Activated CD4-positive, alpha-beta T cell treated with anti-CD3 and anti-CD28 coated beads for 1 hour (primary cell): Measurements from ENCODE around the gene FAM193B.

ENCODE experiments used
- DNase-seq: peaks from one replicate; pipeline ENCODE4 v3.0.0-alpha.2; 2020

The FAM193B gene

DNA sequence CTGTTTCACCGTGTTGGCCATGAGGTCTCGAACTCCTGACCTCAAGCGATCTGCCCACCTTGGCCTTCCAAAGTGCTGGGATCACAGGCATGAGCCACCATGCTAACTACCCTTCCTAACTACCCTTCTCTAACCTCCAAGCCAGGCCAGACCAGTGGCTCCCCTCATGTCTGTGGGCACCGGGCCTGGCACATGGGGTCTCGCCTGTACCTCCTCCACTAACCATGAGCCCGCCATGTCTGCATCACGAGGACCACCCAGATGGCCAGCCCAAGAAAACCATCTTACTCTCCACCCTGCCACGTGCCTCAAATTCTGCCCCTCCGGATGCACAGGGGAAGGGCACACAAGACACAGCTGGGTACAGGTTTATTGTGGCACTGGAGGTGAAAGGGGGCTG, 71.3 kb downstream of the FAM193B start:
- no peak for DNase-seq

DNA sequence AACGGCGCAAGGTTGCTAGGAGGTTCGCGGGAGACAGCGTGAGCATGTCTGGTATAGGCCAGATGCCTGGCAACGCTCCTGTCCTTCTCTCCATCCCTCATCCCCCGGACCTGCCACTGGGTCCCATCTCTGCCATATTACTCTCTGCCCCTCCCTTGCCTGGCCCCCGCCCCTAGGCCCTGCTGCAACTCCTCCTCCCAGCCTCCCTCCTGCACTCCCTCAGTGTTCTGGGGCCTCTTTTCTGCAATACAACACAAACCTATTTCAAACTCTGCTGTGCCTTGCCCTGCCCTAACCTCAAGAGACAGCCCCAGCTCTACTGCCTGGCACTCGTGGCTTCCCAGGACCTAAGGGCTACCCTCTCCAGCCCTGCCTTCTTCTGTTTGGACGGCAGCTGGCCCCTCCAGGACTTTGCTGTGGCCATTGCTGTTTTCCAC, 72.0 kb downstream of the FAM193B start:
- DNase-seq = no peak

DNA sequence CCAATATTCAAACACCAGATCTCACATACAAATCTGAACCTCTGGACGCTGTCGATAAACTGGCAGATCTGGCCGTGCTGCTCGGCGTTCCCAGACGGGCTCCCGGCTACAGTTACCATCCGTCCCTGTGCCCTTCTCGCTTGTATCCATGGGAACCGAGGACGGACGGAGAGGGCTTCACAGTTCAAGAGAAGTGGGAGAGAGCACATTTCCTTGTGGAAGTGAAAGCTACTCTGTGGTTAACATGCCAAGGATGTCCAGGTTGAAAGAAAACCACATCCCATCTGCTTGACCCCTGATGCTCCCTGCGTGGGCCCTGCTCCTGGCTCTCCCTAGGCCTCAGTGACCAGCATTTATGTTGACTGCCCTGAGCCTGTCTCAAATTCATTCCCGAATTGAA, 74.6 kb downstream of the FAM193B start:
- no peak for DNase-seq

DNA sequence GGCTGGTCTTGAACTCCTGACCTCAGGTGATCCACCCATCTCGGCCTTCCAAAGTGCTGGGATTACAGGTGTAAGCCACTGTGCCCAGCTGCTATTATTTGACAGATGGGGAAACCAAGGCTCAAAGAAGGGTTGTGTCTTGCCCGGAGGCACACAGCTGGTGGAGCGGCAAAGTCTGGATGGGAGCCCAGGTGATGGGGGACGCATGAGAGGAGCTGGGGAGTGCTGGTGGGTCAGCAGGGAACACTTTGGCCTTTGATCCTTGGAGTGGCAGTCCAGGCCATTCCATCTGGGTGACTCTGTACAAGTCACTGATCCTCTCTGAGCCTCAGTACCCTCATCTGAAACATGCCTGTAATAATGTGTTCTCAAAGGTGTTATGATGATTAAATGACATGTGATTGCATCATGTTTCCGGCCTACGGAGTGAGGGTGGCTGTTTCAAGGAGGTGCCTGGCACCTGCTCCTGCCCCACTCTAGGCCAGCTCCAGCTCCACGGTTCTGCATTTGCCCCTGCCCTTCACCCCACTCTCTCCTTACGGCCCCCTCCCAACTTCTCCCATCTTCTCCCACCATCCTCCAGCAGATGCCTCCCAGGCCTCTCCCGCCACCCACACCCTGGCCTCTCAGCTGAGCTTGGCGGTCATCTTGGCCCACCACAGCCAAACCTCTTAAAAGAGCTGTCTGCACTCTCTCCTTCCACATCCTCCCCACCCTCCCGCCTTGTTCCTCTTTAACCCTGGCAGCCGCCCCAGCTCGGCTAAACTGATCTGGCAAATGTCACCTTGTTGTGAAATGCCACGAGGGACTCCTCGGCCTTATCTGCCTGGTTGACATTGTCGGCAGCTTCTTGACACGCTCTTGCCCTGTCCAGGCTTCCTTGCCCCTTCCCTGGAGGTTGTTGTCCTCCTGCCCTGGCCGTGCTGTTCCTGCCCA, 75.4 kb downstream of the FAM193B start:
- no peak for DNase-seq

DNA sequence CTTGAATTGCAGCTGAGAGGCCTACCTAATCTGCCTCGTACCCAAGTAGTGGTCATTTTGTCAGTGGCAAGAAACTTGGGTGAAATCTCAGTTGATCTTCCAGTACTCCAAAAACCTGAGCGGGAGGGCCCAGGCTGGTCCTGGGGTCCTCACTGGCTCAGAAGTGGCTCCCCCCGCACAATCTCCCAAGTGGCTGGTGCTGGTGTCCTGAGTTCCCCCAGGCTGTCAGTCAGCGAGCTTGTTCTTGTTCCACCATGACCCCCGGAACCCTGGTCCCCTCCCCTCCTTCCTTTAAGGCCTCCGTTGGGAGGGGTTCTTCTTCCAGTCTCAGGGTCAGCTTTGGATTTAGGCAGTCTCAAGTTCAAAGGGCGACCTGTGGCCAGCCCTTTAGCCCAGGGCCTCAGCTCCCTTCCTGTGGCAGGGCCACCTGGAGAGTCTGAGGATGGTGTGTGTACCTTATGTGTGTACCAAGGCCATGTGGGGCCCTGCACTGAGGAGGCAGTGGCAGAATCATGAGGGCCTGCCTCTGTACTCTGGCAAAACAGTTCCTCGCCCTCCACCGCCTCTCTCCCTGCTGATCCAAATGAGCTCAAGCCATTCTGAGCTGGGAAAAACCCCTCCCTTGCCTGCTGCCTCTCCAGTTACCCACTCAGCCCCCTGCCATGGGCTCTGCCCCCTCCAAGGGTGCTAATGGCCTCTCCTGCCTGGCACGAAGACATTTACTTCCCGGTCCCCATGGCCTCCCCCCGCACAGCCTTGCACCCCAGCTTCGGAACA, 76.5 kb downstream of the FAM193B start:
- no peak for DNase-seq

DNA sequence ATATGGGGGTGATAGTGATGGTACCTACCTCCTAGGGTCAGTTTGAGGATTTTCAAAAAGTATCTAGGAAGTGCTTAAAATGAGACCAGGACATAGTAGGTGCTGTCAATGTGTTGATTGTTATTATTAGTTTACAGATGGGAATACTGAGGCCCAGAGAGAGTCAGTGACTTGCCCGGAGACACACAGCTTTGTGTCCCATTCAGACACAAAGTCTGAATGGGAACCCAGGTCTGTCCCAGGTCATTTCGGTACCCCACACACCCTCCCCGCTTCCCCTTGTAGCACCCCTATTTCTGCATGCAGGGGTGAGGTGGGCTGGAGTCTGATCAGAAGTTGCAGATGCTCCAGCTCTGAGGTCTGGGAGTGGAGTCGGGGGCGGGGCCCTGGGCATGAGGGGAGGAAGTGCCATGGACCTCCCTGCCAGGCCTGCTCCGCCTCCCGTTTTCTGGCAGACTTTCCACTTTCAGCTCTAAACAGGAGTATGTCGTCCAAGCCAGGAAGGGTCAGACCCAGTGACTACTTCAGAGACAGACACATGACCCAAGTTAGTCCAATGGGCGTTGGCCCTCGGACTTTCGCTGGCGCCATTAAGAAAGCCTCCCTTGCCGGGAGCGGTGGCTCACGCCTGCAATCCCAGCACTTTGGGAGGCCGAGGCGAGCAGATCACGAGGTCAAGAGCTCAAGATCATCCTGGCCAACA, 77.7 kb downstream of the FAM193B start:
- no peak for DNase-seq

DNA sequence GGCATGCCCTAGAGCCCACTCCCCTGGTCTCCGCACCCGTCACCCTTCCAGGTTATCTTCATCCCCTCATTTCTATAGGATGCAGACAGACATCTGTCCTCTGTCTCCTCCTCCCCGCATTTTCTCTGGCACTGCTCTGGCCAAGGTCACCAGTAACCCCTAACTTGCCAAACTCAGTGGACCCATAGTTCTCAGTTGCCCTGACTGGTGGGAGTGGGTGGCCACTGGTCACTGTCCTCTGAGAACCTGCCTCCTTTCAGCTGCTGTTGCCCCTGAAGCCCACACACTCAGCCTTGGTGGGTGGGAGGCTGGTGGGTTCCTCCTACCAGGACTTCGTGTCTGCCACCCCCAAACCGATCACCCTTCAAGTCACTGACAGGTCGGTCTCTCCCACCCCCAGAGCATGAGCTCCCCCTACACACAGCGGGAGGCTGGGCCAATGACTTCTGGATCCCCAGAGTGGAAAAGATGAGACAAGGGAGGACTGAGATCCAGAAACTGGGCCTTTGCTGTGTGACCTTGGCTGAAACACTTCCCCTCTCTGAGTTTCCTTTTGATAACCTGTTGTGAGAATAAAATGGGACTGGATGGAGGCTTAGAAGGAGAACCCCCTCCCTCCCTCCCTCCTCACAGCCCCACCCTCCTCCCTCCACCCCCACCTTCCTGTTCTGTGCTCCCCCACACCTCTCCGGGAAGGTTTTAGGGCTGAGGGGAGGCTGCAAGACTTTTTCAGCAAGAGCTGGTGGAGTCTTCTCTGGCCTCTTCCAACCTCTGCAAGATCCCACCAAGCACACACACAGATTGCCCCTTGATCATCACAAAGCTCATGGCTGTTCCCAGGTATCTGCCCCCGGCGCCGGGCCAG, 78.6 kb downstream of the FAM193B start:
- DNase-seq = no peak

DNA sequence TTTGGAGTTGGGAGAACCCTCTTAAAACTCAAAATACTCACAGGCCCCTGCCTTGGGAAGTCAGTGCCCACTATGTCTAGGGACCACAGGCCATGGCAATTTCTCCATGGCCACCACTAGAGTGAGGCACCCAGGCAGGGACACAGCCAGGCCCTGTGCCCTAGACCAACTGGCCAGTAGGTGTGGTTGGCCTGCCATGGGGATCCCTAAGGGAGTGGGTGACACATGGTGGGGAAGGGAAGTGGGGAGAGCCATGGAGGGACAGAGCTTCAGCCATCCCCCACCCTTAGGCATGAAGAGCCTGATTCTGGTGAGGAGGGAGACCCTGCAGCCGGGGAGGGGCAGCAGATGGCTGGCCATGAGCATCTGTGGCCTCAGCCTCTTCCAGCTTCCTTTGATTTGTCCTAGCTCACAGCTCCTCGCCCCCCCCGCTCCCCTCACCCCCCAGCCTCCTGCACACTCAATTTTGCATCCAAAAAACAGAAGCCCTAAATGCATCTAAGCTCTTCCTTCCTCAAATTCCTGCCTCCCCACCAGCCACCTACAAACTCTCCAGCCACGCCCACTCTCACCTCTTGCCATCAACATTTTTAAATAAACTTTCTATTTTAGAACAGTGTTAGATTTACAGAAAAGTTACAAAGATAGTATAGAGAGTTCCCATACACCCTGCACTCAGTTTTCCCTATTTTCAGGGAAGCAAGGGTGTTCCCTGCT, 79.4 kb downstream of the FAM193B start:
- no peak for DNase-seq

DNA sequence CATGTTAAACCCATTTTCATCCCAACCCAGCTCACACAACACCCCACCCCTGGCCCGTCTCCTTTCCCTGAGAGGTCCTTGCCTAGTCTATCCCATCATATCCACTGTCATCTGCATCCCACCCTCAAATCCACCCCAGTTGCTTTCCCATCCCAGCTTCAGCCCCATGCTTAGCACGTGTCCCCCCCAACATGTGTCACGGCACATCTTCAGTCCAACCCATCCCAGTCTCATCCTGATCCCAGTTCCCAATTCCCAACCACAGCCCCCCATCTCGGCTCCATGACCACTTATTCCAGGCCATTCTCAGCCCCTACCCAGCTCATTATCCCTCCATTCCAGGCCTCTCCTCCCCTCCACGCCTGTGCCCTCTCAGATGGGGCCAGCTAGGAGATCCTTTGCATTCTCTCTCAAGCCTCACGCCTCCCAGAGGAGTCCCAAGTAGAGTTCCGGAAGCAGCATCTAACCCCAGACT, 80.3 kb downstream of the FAM193B start:
- DNase-seq = no peak

DNA sequence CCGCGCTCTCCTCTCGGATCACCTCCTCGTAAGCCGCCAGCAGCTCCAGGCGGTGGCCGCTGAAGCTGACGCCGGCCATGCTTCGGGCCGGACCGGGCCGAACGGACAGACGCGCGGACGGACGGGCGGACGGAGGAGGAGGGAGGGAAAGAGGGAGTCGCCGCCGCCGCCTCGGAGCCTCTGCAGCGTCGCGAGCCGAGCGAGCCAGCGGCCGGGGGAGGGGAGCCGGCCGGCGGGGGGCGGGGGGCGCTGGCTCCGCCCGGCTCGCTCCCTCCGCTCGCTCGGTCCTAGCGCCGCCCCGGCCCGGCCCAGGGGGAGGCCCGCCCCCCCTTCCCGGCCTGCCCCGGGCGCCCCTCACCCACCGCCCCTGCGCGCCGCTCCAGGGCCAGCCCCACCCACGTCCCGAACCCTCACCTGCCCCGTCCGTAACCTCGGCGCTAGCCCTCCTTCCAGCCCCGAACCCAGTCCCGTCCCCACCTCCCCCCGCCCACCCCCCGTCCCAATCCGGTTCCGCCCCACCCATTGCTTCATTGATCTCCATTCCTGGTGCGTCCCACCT, 80.8 kb downstream of the FAM193B start, which contains the start of gene DBN1:
Gene DBN1 (minus strand): TSS at position 192 of the 559 bp plus-strand sequence. CDS start 113 bp downstream, at position 79.
- no peak for DNase-seq

DNA sequence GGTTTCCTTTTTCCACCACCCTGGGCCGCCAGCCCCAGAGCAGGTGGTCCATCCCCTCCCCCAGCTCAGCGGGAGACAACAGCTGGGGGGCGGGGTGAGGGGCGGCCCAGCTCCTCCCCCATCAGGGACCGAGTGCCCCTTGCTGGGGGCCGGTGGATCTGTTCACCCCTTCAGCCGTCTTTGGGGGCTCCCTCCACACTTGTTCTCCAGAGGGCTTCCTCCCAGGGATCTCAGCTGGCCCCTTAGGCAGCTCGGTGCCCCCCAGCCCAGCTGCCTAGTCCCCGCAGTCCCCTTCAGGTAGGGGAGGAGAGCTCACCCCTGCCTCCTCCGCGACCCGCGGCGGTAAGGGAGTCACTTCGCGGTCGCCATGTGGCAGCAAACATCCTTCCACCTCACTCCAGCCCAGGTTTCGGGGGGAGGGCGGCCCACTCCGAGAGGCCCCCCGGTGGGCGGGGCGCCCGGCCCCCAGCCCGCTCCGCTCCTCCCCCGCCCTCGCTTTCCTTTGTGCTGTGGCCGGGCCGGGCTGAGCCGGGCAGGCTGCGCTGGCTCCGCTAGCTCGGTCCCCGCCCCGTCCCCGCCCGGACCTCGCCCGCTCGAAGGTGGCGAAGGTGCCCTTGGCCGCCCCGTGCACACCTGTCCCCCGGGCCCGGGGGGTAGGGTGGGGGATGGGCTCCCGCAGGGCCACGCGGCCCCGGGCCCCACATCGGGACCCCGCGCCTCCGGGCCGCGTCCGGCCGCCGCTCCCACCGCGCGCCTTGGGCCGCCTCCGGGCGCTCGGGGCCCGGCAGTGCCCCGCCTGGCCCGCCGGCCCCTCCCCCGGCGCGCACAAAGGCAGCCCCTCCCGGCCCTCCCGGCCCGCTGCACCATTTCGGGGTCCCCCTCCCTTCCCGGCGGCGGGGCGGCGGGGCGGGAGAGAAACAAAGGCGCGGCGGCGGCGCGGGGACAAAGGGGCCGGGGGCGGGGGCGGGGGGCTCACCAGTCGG, 81.6 kb downstream of the FAM193B start:
- no peak for DNase-seq

DNA sequence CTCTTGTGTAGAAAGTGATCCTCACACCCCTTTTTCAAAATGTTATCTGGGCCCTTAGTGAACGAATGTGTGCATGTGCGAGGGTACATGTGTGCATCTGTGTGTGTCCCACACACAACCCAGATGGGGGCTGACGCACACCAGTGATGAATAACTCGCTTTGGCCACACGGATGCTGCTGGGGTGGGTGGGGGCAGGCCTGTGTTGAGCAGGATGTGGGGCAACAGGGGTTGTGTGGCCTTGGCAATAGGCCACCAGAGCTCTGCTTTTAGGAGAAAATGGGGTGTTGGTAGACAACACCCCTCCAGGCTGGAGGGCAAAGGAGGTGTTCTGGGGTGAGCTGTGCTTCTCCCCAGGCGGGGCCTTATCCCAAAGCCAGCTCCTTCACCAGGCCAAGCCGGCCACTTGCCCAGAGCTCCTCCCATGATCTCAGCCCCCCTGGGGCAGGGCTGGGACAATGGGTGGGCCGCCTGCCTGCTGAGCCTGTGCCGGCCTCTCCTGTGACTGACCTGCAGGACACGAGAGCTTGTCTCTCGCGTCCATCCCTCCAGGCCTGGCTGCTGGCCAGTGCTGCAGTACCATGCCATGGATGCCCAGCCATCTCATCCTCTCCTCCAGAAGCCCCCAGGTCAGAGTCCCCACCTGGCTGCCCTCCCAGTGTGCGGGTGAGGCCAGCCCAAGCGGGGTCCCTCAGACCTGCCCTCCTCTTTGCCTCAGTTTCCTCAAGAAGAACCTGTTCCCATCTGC, 82.6 kb downstream of the FAM193B start:
- no peak for DNase-seq

DNA sequence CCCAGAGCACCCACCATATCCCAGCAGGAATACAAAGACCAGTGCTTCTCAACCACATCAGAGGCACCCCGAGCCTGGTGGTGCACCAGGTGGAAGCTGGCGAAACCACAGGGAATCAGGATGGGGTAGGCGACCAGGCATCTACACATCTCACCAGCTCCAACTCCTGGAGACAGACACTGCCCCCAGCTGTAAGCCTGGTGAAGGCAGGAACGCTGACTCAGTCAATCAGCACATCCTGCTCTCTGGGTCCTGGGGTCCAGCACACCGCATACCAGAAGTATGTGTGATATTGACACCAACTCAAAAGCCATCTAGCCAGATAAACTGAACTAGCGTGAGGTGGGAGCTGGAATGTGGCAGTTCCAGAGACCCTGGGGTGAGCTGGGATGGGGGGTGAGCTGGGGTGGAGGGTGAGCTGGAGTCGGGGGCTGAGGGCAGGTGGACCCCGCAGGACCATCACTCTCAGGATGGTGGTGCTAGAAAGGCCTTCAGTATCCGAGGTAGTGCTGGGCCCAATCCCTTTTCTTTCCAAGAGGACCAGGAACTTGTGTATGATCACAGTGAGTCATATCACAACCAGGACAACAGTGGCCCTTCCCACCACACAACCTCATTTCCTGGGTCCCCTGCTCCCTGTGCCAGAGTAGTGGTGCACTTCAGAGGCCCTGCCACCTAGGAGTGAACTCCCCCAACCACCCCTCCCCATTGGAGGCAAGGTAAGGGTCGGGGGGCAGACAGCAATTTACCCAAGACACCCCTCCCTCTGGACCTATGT, 83.4 kb downstream of the FAM193B start:
- no peak for DNase-seq
